ENCODE results near the gene ACTR6.

DNA sequence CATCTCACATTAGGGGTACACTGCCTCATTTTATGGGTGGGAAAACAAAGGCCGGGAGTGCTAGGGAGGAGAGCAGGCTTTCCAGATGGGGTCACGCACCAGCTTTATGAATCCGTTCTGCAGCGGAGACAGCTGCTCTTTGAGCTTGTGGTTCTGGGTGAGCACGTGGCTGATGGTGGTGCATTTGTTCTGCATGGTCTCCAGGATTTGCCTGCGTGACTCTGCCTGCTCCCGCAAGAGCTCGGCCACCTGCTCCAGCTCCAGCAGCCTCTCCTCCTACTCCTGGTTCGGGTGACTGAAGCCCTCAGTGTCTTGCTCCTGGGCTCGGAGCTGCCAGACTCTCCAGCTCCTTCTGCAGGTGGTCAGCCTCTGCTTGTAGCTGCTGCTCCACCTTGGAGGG, 34.4 kb upstream of the ACTR6 start:
- no peak for TF ChIP-seq FOXK2 (IDR thresholded peaks at IDR 0.05)
- TF ChIP-seq FOXM1 (IDR thresholded peaks at IDR 0.05; ENCODE audit: borderline replicate concordance) = no peak
- TF ChIP-seq TARDBP (IDR thresholded peaks at IDR 0.05) = no peak
- TF ChIP-seq, protein P1, sequence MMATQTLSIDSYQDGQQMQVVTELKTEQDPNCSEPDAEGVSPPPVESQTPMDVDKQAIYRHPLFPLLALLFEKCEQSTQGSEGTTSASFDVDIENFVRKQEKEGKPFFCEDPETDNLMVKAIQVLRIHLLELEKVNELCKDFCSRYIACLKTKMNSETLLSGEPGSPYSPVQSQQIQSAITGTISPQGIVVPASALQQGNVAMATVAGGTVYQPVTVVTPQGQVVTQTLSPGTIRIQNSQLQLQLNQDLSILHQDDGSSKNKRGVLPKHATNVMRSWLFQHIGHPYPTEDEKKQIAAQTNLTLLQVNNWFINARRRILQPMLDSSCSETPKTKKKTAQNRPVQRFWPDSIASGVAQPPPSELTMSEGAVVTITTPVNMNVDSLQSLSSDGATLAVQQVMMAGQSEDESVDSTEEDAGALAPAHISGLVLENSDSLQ (IDR thresholded peaks at IDR 0.05) = no peak
- TF ChIP-seq SP1 (IDR thresholded peaks at IDR 0.05) = no peak
- no peak for TF ChIP-seq CTBP1 (IDR thresholded peaks at IDR 0.05; ENCODE audit: borderline replicate concordance)
- TF ChIP-seq ZNF384 (IDR thresholded peaks at IDR 0.05) = no peak
- no peak for TF ChIP-seq BHLHE40 (IDR thresholded peaks at IDR 0.05; ENCODE audit: borderline replicate concordance)
- no peak for TF ChIP-seq LEF1 (IDR thresholded peaks at IDR 0.05; ENCODE audit: borderline replicate concordance)
- no peak for TF ChIP-seq NFRKB (IDR thresholded peaks at IDR 0.05)
- TF ChIP-seq HDGF (IDR thresholded peaks at IDR 0.05; ENCODE audit: borderline replicate concordance) = no peak

Measured in HEK293T (cell line).